ENCODE measurements around the gene SIGLEC15.

The SIGLEC15 gene

GRCh38 chr18:45871431-45872084 lies 46.1 kb downstream of the SIGLEC15 start:
- Histone ChIP-seq H3K9ac (ENCODE audit: low read length) (no peak overlapping the region), H3F3A (ENCODE audit: insufficient read depth) (0 out of 2 replicates have a peak, but pooled peaks cover 6% of the 10 kb centered on the region), H3K4me3 (ENCODE audit: insufficient read depth, low read length, poor library complexity, severe bottlenecking) (no peak overlapping the region), H3K36me3 (ENCODE audit: low read length) (peaks cover 13% of the 10 kb centered on the region), H3K9me2 (replicated peaks; ENCODE audit: insufficient read depth, low read length) (no peaks in the 10 kb centered on the region), H3K4me2 (ENCODE audit: low read depth, low read length, poor library complexity, severe bottlenecking) (no peak overlapping the region), H3K9me3 (ENCODE audit: insufficient read depth, low read length) (no peaks in the 10 kb centered on the region), H2AFZ (ENCODE audit: low read depth, low read length, severe bottlenecking) (no peak overlapping the region), H3K79me2 (ENCODE audit: insufficient read depth, low read length) (no peaks in the 10 kb centered on the region), H3K27me3 (ENCODE audit: low read length) (no peaks in the 10 kb centered on the region), H3K27ac (ENCODE audit: low read depth, low read length) (no peak overlapping the region), H4K20me1 (ENCODE audit: low read depth, low read length) (no peaks in the 10 kb centered on the region)
- TF ChIP-seq EZH2phosphoT487 (conservative IDR thresholded peaks at IDR 0.05; ENCODE audit: low read length) (no peak), CTCF (IDR thresholded peaks at IDR 0.05; ENCODE audit: insufficient read depth, low read length, poor library complexity, severe bottlenecking) (no peak)

GRCh38 chr18:45874491-45875184 lies 49.2 kb downstream of the SIGLEC15 start:
- Histone ChIP-seq H2AFZ (ENCODE audit: low read depth, low read length, severe bottlenecking) (peak overlapping the region; percentile 8), H3K4me3 (ENCODE audit: insufficient read depth, low read length, poor library complexity, severe bottlenecking) (no peak overlapping the region), H3K36me3 (ENCODE audit: low read length) (peaks cover 22% of the 10 kb centered on the region), H4K20me1 (ENCODE audit: low read depth, low read length) (no peaks in the 10 kb centered on the region), H3K9ac (ENCODE audit: low read length) (no peak overlapping the region), H3K4me2 (ENCODE audit: low read depth, low read length, poor library complexity, severe bottlenecking) (peak overlapping the region; percentile 19), H3K9me2 (replicated peaks; ENCODE audit: insufficient read depth, low read length) (no peaks in the 10 kb centered on the region), H3K27ac (ENCODE audit: low read depth, low read length) (peak overlapping the region; percentile 63), H3K27me3 (ENCODE audit: low read length) (no peaks in the 10 kb centered on the region), H3K79me2 (ENCODE audit: insufficient read depth, low read length) (no peaks in the 10 kb centered on the region), H3F3A (ENCODE audit: insufficient read depth) (0 out of 2 replicates have a peak, but pooled peaks cover 6% of the 10 kb centered on the region), H3K9me3 (ENCODE audit: insufficient read depth, low read length) (no peaks in the 10 kb centered on the region)
- TF ChIP-seq CTCF (IDR thresholded peaks at IDR 0.05; ENCODE audit: insufficient read depth, low read length, poor library complexity, severe bottlenecking) (no peak), EZH2phosphoT487 (conservative IDR thresholded peaks at IDR 0.05; ENCODE audit: low read length) (no peak)

GRCh38 chr18:45876161-45876560 lies 50.7 kb downstream of the SIGLEC15 start:
- Histone ChIP-seq H3K79me2 (ENCODE audit: insufficient read depth, low read length) (no peaks in the 10 kb centered on the region), H3F3A (ENCODE audit: insufficient read depth) (0 out of 2 replicates have a peak, but pooled peaks cover 6% of the 10 kb centered on the region), H3K9me3 (ENCODE audit: insufficient read depth, low read length) (no peaks in the 10 kb centered on the region), H3K9ac (ENCODE audit: low read length) (no peak overlapping the region), H2AFZ (ENCODE audit: low read depth, low read length, severe bottlenecking) (no peak overlapping the region), H3K36me3 (ENCODE audit: low read length) (peaks cover 22% of the 10 kb centered on the region), H3K27ac (ENCODE audit: low read depth, low read length) (no peak overlapping the region), H3K27me3 (ENCODE audit: low read length) (no peaks in the 10 kb centered on the region), H3K4me2 (ENCODE audit: low read depth, low read length, poor library complexity, severe bottlenecking) (no peak overlapping the region), H4K20me1 (ENCODE audit: low read depth, low read length) (no peaks in the 10 kb centered on the region), H3K9me2 (replicated peaks; ENCODE audit: insufficient read depth, low read length) (no peaks in the 10 kb centered on the region), H3K4me3 (ENCODE audit: insufficient read depth, low read length, poor library complexity, severe bottlenecking) (no peak overlapping the region)
- no peak for TF ChIP-seq EZH2phosphoT487 (conservative IDR thresholded peaks at IDR 0.05; ENCODE audit: low read length)
- no peak for TF ChIP-seq CTCF (IDR thresholded peaks at IDR 0.05; ENCODE audit: insufficient read depth, low read length, poor library complexity, severe bottlenecking)

Data from SU-DHL-6 (cell line).